NOMO-1 (cell line): ENCODE measurements around the gene TRPM2.
"Not testable (repeated sequence)": the region's sequence is repeated elsewhere in the genome, so short reads cannot be mapped to it uniquely, and the experiment has no call there.

Experiments
- DNase-seq, 2 experiments: peaks; one replicate each; lab custom pipeline; 2025; ENCODE audit not compliant: unreplicated experiment in 2 of 2; lab: John Stamatoyannopoulos, UW

TRPM2 gene

DNA sequence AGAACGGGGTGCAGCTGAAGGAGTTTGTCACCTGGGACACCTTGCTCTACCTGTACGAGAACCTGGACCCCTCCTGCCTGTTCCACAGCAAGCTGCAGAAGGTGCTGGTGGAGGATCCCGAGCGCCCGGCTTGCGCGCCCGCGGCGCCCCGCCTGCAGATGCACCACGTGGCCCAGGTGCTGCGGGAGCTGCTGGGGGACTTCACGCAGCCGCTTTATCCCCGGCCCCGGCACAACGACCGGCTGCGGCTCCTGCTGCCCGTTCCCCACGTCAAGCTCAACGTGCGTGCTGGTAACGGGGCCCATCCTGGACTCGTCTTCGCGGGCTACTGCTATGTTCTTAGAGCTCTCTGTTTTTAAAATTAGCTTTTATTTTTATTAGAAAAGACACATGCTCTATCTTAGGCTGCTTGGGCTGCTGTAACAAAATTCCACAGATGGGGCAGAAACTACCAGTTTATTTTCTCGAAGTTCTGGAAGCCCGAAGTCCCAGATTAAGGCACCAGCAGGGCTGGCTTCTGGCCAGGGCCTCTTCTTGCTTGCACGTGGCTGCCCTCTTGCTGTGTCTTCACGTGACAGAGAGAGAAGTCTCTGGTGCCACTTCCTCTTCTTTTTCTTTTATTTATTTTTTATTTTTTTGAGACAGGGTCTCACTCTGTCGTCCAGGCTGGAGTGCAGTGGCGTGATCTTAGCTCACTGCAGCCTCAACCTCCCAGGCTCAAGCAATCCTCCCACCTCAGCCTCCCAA lies 38.1 kb downstream of the TRPM2 start:
- DNase-seq, result peak; percentile 10 to 37

DNA sequence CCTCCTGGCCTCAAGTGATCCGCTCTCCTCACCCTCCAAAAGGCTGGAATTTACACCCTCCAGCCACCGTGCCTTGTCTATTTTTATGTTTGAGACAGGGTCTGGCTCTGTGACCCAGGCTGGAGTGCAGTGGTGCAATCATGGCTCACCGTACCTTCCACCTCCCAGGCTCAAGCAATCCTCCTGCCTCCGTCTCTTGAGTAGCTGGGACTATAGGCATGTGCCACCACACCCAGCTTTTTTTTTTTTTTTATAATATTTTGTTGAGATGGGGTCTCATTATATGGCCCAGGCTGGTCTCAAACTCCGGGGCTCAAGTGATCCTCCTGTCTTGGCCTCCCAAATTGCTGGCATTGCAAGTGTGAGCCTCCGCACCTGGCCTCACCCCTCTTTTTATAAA lies 38.8 kb downstream of the TRPM2 start:
- no peak for DNase-seq

DNA sequence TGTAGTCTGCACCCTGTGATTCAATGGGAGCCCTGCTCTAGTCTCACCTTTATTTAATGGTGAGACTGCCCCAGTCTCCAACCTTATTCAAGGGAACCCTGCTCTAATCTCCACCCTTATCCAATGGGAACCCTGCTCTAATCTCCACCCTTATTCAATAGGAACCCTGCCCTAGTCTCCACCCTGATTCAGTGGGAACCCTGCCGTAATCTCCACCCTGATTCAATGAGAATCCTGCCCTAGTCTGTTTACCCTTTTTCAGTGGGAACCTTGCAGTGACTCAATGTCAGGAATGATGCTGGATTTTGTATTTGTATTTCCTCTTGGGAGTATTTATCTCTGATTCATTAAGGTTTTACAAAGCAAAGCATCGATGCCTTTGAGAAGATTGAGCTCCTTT lies 39.5 kb downstream of the TRPM2 start:
- DNase-seq, result no peak

DNA sequence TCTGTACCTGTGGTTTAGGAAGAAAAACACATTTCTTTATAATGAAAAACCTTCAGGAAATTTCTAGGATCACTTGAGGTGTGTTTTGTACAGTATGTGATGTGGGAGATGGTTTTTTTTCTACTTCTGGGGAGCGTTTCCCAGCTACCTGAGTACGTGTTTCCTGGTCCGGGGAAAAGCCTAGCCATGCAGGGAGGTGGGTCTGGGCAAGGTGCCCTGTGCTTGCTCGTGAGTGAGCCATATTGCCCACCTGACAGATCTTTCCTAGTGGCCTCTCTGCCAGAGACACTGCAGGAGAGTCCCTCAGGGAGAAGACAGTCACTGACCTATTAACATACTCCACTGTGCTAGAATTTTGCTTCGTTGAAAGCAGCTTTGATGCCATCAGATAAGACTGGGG lies 41.3 kb downstream of the TRPM2 start:
- no peak for DNase-seq

DNA sequence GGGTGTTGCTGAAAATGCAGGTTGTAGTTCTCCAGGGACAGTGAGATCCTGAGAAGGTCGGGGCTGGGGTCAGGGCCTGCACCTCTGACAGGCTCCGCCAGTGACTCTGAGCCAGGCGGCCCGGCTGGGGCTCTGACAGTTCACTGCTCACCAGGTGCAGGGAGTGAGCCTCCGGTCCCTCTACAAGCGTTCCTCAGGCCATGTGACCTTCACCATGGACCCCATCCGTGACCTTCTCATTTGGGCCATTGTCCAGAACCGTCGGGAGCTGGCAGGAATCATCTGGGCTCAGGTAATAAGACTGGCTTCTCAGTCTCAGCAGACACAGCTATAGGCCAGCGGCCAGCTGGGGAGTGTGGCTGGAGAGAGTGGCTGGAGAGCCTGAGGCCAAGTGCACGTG lies 41.8 kb downstream of the TRPM2 start:
- no peak for DNase-seq

DNA sequence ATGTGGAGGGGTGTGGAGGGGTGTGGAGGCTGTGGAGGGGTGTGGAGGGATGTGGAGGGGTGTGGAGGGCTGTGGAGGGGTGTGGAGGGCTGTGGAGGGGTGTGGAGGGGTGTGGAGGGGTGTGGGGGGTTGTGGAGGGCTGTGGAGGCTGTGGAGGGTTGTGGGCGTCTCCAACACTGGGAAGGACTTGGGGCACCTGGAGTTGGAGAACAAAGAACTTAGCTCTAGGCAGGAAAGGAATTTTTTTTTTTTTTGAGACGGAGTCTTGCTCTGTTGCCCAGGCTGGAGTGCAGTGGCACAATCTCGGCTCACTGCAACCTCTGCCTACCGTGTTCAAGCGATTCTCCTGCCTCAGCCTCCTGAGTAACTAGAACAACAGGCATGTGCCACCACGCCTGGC lies 43.4 kb downstream of the TRPM2 start:
- not testable (repeated sequence) for DNase-seq

DNA sequence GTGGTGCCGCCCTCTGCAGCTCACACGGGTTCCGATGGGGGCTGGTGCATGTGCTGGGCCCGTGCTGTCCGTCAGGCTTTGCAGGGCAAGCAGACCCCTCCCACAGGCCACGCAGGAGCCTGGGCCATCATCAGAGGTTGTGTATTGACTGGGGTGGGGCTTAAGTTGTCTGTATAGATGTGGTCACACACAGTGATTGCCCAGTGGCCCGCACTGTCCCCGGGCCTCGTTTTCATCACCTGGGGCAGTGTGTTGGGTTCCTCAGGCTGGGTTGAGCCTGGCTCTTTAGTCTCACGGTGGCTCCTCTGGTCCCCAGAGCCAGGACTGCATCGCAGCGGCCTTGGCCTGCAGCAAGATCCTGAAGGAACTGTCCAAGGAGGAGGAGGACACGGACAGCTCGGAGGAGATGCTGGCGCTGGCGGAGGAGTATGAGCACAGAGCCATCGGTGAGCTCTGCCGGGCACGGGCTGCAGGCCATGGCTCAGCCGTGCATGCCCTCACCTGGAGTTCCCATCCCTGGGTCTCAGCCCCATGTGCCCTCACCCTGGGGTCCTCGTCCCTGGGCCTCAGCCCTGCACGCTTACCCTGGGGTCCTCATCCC lies 44.1 kb downstream of the TRPM2 start:
- no peak for DNase-seq

DNA sequence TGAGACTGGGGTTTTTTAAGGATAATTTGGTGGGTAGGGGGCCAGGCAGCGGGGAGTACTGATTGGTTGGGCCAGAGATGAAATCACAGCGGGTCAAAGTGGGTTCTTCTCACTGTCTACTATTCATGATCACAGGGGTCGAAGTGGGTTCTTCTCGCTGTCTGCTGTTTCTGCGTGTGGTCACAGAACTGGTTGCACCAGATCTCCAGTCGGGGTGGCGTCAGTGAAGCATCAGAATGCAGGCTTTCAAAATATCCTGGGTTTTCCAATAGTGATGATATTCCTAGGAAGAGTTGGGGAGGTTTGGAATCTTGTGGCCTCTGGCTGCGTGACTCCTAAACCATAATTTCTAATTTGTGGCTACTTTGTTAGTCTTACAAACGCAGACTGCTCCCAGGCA lies 45.1 kb downstream of the TRPM2 start:
- no peak for DNase-seq

DNA sequence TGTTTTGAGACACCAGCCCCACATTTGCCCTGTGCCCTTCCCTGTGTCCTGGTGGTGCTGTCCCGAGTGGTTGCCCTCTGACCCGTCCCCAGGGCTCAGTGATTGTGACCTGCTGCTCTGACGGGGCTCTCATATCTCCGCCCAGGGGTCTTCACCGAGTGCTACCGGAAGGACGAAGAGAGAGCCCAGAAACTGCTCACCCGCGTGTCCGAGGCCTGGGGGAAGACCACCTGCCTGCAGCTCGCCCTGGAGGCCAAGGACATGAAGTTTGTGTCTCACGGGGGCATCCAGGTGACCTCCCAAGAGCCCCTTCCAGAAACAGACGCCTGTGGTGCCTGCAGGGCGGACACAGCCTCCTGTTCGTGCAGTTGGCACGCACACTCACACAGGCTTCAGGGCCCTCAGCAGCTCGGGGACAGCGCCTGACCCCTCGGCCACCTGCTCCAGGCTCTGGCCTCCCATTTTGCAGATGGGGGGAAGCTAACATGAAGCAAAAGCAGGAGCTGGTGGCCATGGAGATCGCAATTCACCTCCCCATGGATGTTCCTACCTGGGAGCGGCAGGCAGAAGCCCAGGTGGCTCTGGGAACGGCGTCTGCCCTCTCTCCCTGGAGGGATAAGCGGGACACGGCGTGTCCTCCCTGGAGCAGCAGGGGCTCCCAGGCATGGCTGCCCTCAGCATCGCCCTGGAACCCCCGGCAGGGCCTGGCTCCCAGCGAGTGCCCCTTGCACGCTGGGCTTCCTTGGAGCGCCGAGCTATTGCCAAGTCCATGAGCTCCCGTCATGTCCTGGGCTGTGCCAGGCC lies 45.9 kb downstream of the TRPM2 start:
- DNase-seq, result no peak

DNA sequence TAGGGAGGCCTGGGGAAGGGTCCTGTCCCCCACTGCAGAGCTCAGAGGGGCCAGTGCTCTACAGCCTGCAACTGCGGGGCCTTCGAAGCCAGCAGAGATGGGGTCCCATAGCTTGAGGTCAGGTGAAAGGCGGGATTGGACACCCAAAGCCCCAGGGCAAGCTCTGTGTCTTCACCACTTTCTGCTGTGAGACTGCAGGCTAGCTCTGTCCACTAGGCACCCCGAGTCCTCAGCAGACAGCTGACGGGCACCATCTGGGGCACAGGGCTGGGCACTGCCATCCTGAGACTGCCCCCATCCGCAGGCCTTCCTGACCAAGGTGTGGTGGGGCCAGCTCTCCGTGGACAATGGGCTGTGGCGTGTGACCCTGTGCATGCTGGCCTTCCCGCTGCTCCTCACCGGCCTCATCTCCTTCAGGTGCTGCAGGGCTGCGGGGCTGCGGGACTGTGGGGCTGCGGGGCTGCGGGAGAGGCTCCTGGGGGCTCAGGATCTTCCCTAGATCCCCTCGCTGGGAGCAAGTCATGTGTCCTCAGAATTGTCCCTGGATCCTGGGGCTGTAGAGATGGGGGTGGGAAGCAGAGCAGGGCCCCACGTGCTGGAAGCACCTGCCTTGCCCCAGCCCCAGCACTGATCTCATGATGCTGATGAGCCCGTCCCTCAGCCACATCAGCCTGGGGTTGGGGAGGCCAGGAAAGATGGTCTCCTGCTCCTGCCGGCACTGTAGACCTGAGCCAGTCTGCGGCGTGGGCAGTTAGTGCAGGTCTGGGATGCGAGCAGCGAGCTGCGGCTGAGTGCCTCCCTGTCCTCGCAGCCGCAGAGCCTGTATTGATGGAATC lies 46.8 kb downstream of the TRPM2 start:
- DNase-seq, result no peak

DNA sequence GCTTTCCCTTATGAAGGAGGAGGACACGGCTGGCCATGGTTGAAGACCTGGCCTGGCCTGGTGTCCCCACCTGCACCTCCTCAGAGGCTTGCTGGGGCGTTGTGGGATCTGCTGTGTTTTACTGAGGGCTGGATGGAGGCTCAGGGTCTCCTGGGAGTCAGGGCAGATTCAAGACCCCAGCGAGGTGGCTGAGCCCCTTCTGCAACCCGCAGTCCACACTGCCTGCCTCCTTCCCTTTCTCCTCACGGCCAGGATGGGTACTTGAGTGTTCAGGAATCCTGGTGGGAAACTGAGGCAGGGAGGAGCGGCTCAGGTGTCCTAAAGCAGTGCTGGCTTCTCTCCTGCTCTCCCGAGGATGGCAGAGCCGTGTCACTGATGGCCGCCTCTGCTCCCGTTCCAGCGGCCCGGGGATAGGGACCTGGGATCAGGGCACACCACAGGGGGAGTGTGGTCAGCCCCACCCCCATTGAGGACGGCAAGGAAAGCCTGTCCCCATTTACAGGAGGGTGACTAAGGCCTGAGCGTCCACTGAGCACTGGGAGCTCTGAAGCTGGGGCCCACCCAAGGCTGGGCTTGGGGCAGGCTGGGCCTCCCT lies 47.5 kb downstream of the TRPM2 start:
- no peak for DNase-seq

DNA sequence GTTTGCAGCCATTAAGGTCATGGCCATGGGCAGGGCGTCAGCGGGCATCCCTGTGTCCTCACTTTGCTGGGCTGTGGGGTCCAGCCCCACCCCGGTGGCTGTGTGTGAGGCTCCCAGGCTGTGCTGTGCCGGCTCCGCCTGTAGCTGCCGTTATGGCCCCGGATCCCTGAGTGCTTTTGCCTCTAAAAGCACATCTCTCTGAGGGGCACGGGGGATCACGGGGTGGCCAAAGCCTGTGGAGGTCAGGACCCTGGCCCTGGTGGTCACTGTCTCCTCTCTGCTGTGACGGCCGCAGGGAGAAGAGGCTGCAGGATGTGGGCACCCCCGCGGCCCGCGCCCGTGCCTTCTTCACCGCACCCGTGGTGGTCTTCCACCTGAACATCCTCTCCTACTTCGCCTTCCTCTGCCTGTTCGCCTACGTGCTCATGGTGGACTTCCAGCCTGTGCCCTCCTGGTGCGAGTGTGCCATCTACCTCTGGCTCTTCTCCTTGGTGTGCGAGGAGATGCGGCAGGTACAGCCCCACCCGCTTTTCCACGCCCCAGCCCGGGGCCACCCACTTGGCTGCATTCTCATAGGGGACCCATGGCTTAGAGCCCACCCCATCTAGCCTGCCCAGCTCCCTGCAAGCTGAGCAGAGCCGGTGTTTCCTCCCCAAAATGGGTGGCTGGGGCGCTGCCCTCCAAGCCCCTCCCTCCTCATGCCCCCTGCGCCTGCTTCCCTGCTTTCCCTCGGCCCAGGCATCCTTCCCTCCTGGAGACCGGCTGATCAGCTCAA lies 48.2 kb downstream of the TRPM2 start:
- DNase-seq, result no peak

DNA sequence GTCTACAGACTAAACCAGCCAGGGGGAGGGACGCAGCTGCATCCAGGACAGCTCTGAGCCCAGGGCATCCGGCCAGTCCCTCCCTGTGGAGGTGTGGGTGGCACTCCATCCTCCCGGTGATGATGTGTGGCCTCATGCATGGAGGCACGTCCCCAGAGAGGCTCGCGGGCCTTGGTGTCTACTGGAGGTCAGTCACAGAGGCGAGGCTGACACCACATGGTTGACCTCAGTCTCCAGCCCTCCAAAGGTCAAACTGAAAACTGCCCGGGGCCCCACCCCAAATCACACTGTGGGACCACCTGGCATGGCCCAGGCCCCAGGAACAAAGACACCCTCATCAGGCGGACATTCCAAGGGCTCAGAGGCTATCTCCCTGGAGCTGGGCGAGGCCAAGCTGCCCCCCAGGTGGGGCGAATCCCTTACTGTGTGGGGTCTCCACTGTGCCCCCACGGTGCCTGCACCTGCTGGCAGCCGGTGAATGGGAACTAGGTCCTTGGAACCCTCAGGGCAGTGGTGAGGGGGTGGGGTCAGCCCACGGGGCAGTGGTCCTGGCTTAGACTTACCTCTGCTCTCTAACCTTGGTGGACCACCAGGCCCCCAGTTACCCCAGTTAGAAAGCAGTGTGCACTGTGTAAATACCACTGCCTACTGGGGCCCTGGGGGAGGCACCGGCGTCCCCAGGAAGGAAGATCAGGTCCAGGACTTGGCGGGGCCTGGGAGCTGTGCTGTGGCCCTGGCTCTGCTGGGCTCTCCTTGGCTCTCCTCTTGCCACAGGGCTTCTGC lies 49.1 kb downstream of the TRPM2 start:
- no peak for DNase-seq

DNA sequence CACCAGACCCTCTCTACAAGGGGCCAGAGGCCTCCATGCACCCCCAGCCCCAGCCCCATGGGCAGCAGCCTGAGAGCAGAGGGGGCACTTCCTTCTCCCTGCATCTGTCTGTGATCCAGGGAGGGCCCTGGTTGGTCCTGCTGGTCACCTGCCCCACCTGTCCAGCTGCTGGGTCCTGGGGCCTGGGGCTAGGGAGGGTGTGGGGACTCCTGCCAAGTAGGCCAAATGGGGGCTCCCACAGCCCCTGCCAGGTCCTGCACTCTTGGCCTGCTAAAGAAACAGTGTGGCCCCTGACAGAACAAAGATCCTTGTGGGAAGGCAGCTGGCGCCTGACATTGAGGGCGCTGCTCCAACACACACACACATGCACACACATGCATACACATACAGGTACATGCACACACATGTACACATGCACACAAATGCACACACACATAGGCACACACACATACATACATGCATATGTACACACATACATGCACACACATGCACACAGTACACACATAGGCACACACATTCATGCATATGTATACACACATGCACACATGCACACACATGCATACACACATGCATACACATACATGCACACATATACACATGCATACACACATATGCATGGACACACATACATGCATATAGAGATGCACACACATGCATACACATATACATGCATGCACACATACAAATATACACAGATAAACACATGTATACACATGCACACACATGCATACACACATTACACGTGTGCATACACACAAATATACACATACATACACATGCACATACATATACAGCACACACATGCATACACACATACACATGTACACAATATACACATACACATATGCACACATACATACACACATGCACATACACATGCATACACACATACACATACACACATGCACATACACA lies 49.9 kb downstream of the TRPM2 start:
- DNase-seq, result no peak

DNA sequence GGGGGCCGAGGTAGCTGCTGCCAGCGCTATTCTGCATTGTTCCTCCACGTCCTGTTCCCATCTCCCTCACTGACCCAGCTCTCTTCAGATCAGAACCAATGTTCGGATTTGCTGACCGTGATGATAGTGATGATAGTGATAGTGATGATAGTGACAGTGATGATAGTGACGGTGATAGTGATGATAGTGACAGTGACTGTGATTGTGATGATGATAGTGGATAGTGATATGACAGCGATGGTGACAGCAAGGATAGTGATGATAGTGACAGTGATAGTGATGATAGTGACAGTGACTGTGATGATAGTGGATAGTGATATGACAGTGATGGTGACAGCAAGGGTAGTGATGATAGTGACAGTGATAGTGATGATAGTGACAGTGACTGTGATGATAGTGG lies 51.1 kb downstream of the TRPM2 start:
- DNase-seq, result not testable (repeated sequence)

DNA sequence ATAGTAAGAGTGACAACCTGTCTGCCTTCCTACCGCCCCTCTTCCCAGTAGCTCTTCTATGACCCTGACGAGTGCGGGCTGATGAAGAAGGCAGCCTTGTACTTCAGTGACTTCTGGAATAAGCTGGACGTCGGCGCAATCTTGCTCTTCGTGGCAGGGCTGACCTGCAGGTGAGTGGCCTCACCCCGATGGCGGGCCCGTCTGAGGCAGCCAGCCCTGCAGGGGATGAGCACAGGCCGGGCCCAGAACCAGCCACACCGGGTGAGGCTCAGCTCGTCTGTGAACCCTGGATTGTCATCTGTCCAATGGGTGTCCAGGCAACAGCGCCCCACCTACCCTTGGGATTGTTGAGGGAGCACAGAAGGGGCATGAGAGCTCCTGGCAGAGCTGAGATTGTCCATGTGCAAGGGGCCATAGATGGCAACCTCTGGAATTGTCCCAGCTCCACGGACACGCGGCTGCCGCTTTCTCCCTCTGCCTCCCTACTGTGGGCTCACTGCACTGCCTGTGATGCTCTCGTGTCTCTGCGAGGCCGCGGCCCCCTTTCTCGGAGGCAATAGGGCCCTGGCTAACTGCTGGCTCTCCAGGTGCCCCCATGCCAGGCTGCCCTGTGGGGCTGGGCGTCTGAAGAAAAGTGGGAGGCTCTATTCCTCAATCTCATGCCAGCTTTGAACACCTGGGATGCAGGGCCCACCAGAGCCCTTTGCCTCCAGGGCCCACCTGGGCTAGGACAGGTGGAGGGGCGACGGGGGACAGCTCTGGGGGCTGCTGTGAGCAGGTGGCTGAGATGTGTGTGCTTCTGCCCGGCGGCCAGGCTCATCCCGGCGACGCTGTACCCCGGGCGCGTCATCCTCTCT lies 51.9 kb downstream of the TRPM2 start:
- no peak for DNase-seq
